CD4-positive, alpha-beta T cell (primary cell): Measurements from ENCODE around the gene SND1. TPM values are rescaled to one million over a fixed set of nuclear protein-coding genes. Genes with fewer than 3 reads are reported as not detected.

Experiments used
- ATAC-seq: fragments of 200-7000 bp; cut with Tn5 transposase; one replicate; pipeline ENCODE4 v1.10.0; 2022; ENCODE audit warnings: mild to moderate bottlenecking; ENCODE audit not compliant: poor library complexity
- CTCF ChIA-PET: fragments of 350-600 bp; sonication (Branson Sonifier 250); formaldehyde crosslinking; loops from one replicate; lab custom pipeline; 2021; ENCODE audit warnings: antibody characterized with exemption, inconsistent platforms; lab: Charles Lee
- POLR2A ChIA-PET: fragments of 350-600 bp; sonication (Branson Sonifier 250); formaldehyde crosslinking; loops from one replicate; lab custom pipeline; 2021; ENCODE audit warnings: antibody characterized with exemption, inconsistent platforms; lab: Charles Lee
- DNase-seq, 14 experiments: peaks; one replicate each; pipeline ENCODE4 v3.0.0-alpha.2; 2013 to 2020; ENCODE audit warnings: mixed read lengths in 2 of 14
- H3K27ac ChIP-seq, 2 donors: one replicate each; pipeline versions ENCODE4 v1.5.1 to v1.7.0; 2013; ENCODE audit warnings: low read length in 2 of 2, low read depth in 1 of 2, mild to moderate bottlenecking in 1 of 2
- H3K27me3 ChIP-seq, 2 experiments: 1 replicate in 1 of 2; 2 replicates in 1 of 2; pipeline versions ENCODE4 v1.6.1 to v1.7.0; 2013; ENCODE audit warnings: low read length in 2 of 2, control low read depth in 1 of 2, mild to moderate bottlenecking in 1 of 2, moderate library complexity in 1 of 2; ENCODE audit not compliant: insufficient read depth in 2 of 2, control insufficient read depth in 1 of 2
- H3K36me3 ChIP-seq: one replicate; pipeline ENCODE4 v1.6.1; 2013; ENCODE audit warnings: low read length, control low read depth; ENCODE audit not compliant: insufficient read depth
- H3K4me1 ChIP-seq: one replicate; pipeline ENCODE4 v1.6.1; 2013; ENCODE audit warnings: low read length, control low read depth; ENCODE audit not compliant: insufficient read depth
- H3K4me3 ChIP-seq: one replicate; pipeline ENCODE4 v1.5.1; 2013; ENCODE audit warnings: mild to moderate bottlenecking, low read length, moderate library complexity
- H3K9me3 ChIP-seq, 2 experiments: 1 replicate in 1 of 2; 2 replicates in 1 of 2; pipeline versions ENCODE4 v1.6.1 to v1.7.0; 2013; ENCODE audit warnings: low read length in 2 of 2, mild to moderate bottlenecking in 2 of 2, control low read depth in 1 of 2, moderate library complexity in 1 of 2; ENCODE audit not compliant: control insufficient read depth in 1 of 2, insufficient read depth in 1 of 2
- H3K27ac Mint-ChIP-seq: one replicate; pipeline ENCODE4 v1.8.0; 2020; ENCODE audit warnings: mixed read lengths
- H3K27me3 Mint-ChIP-seq: one replicate; pipeline ENCODE4 v1.8.0; 2021; ENCODE audit warnings: mixed read lengths
- H3K36me3 Mint-ChIP-seq: one replicate; pipeline ENCODE4 v1.8.0; 2021; ENCODE audit warnings: low read depth, mixed read lengths
- H3K4me1 Mint-ChIP-seq: one replicate; pipeline ENCODE4 v1.8.0; 2021; ENCODE audit warnings: low read depth, mixed read lengths
- H3K4me3 Mint-ChIP-seq: one replicate; pipeline ENCODE4 v1.8.0; 2020; ENCODE audit warnings: mild to moderate bottlenecking, mixed read lengths
- H3K9me3 Mint-ChIP-seq: one replicate; pipeline ENCODE4 v1.8.0; 2020; ENCODE audit warnings: mixed read lengths
- intact Hi-C, 2 experiments: fragments of 100-400 bp; cut with DNase I in 1 of 2; cut with micrococcal nuclease in 1 of 2; formaldehyde crosslinking; loops; one replicate each; pipeline versions ENCODE4 v1.15.1 to v1.9.0; 2023 to 2025; cut with DNase I, micrococcal nuclease
- total RNA-seq, 174 experiments: library from RNA in 2 of 174; stranded (reverse) in 2 of 174; gene quantifications; one replicate each; pipeline ENCODE4 v1.2.3 and lab custom pipeline; 2021 to 2026
- TF ChIP-seq, protein P1 (sequence below): fragments of 200-600 bp; IDR thresholded peaks from one replicate; pipeline ENCODE4 v1.8.0; 2022; ENCODE audit warnings: antibody characterized with exemption, mild to moderate bottlenecking

The SND1 gene
- total RNA-seq, 2 experiments from 2014 or later = 104 to 113 TPM

DNA sequence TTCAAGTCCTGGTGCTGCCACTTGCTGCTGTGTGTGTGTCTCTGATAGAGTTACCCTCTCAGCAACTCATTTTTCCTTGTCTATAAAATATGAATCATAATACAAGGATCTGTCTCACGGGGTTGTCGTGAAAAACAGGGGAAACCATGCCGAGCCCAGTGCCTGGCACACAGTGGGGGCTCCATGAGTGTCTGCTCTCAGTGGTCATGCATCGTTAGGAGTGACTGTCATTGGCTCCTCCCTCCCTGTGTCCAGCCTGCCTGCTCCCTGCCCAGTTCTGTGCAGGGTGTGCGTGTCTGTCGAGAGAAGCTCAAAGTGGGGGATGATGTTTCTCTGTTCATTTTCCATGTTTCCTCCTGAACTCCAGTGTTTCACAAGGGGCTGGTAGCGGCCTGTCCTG lies 462.8 kb downstream of the SND1 start:
- H3K9me3 ChIP-seq = no peaks in the 10 kb centered on the region
- ATAC-seq (no peak), DNase-seq (no peak)
- TF ChIP-seq, protein P1, sequence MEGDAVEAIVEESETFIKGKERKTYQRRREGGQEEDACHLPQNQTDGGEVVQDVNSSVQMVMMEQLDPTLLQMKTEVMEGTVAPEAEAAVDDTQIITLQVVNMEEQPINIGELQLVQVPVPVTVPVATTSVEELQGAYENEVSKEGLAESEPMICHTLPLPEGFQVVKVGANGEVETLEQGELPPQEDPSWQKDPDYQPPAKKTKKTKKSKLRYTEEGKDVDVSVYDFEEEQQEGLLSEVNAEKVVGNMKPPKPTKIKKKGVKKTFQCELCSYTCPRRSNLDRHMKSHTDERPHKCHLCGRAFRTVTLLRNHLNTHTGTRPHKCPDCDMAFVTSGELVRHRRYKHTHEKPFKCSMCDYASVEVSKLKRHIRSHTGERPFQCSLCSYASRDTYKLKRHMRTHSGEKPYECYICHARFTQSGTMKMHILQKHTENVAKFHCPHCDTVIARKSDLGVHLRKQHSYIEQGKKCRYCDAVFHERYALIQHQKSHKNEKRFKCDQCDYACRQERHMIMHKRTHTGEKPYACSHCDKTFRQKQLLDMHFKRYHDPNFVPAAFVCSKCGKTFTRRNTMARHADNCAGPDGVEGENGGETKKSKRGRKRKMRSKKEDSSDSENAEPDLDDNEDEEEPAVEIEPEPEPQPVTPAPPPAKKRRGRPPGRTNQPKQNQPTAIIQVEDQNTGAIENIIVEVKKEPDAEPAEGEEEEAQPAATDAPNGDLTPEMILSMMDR = no peak
- CTCF ChIA-PET = no interaction called here
- H3K9me3 Mint-ChIP-seq = no peaks in the 10 kb centered on the region
- no peaks in the 10 kb centered on the region for H3K36me3 Mint-ChIP-seq
- no peak overlapping the region for H3K27ac ChIP-seq
- no peak overlapping the region for H3K4me3 Mint-ChIP-seq
- no peak overlapping the region for H3K4me3 ChIP-seq
- H3K4me1 ChIP-seq = peaks cover 33% of the 10 kb centered on the region
- no peaks in the 10 kb centered on the region for H3K36me3 ChIP-seq
- no peak overlapping the region for H3K27ac Mint-ChIP-seq
- no peaks in the 10 kb centered on the region for H3K27me3 ChIP-seq
- no peaks in the 10 kb centered on the region for H3K27me3 Mint-ChIP-seq
- POLR2A ChIA-PET = no interaction called here
- peaks cover 48% of the 10 kb centered on the region for H3K4me1 Mint-ChIP-seq
- intact Hi-C loops = no loop called here

DNA sequence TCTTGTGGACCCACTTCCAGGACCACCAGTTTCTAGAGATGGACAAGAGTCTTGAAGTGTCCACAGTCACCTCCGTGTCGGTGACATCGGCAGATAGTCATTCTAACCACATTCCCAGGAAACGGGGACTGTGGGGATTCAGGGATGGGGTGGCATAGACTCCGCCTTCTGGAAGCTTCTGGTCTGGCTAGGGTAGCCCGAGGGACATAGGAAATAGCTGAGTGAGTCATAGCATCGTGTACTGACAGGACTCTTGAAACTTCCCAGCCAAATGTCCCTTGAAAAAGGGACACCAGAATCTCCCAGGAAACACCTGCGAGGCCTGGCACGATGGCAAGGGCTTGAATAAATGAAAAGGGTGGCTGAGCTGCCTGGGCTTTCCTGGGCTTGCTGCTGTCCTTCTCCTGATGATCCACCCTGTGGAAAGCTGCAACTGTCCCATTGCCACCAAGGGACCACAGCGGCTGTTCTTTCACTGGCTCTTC lies 463.4 kb downstream of the SND1 start:
- Mint-ChIP-seq H3K9me3 (no peaks in the 10 kb centered on the region), H3K36me3 (no peaks in the 10 kb centered on the region), H3K27ac (no peak overlapping the region), H3K4me1 (peaks cover 42% of the 10 kb centered on the region), H3K4me3 (no peak overlapping the region), H3K27me3 (no peaks in the 10 kb centered on the region)
- ATAC-seq (no peak), DNase-seq (no peak)
- Histone ChIP-seq H3K4me1 (peaks cover 28% of the 10 kb centered on the region), H3K36me3 (no peaks in the 10 kb centered on the region), H3K27ac (no peak overlapping the region), H3K9me3 (no peaks in the 10 kb centered on the region), H3K27me3 (no peaks in the 10 kb centered on the region), H3K4me3 (no peak overlapping the region)
- TF ChIP-seq, protein P1 = no peak
- POLR2A ChIA-PET = no interaction called here
- CTCF ChIA-PET = no interaction called here
- intact Hi-C loops = no loop called here

DNA sequence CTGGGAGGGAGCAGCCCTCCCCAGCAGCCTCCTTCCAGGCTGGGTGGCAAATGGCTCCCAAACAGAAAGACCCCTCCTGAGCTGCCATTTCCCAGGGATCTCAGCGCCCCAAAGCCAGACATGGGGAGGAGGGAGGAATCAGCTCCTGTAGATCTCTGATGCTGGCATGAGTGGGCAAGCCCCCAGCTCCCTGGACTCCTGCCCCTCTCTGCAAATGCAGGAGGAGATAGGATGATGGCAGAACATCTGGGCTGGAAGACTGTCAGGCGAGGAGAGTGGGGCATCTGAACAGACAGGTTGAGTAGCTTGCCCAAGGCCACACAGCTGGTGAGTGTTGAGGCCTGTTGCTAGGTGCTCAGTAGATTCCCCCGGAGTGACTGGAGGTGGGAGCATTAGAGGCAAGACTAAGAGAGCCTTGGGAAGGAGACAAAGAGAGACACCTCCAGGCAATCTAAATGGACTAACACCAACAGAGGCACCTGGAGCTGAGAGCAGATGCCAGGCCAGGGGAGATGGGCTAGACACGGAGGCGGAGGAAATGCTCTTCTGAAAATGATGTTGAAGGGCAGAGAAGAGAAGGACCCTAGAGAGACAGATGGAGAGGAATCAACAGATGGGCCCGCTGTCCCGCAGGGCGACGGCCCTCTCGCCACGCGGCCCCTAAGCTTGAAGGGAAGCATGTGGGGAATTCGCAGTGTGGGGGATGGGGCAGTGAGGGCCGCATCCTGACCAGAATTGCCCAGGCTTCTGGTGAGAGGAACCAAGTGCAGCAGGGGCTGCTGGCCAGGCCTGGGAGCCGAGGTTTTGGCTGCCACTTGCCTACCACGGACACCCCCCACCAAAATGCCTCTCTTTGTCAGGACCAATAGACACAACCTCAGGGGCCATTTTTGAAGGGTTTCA lies 464.1 kb downstream of the SND1 start:
- CTCF ChIA-PET = no interaction called here
- Mint-ChIP-seq H3K27me3 (no peaks in the 10 kb centered on the region), H3K4me1 (peaks cover 36% of the 10 kb centered on the region), H3K9me3 (no peaks in the 10 kb centered on the region), H3K27ac (no peak overlapping the region), H3K36me3 (no peaks in the 10 kb centered on the region), H3K4me3 (no peak overlapping the region)
- POLR2A ChIA-PET = no interaction called here
- H3K4me3 ChIP-seq = no peak overlapping the region
- no peak overlapping the region for H3K27ac ChIP-seq
- H3K4me1 ChIP-seq = peaks cover 21% of the 10 kb centered on the region
- no peaks in the 10 kb centered on the region for H3K9me3 ChIP-seq
- no peaks in the 10 kb centered on the region for H3K27me3 ChIP-seq
- no peaks in the 10 kb centered on the region for H3K36me3 ChIP-seq
- ATAC-seq = no peak
- TF ChIP-seq, protein P1 = no peak
- intact Hi-C loops = no loop called here
- DNase-seq = no peak
